H1 (cell line): ENCODE data around the gene PAXX. TPM values are rescaled to one million over a fixed set of nuclear protein-coding genes. Genes with fewer than 3 reads are reported as not detected.
A peak's percentile ranks its signal among the peaks of the same experiment; 100 is the strongest.

Source experiments
- CTCF ChIA-PET: fragments of 300-600 bp; sonication (Branson Sonifier 250); formaldehyde crosslinking; loops from one replicate; lab custom pipeline; 2021; ENCODE audit not compliant: partially characterized antibody; lab: Charles Lee
- POLR2A ChIA-PET: fragments of 300-600 bp; sonication (Branson Sonifier 250); formaldehyde crosslinking; loops from one replicate; lab custom pipeline; 2021; ENCODE audit warnings: inconsistent platforms; ENCODE audit not compliant: partially characterized antibody; lab: Charles Lee
- DNase-seq, 2 experiments: peaks; one replicate each; pipeline versions ENCODE4 v3.0.0 to v3.0.0-alpha.2; 2010 to 2022; ENCODE audit warnings: low spot score in 2 of 2, low read depth in 1 of 2, mixed read lengths in 1 of 2
- FAIRE-seq: peaks from 2 replicates; lab custom pipeline; 2011; peaks lifted over from hg19 to GRCh38; lab: Jason Lieb, UNC
- H2AFZ ChIP-seq: 2 replicates; pipeline ENCODE4 v1.8.1; 2012; ENCODE audit warnings: low read length, inconsistent platforms
- H2AK5ac ChIP-seq: 2 replicates; pipeline ENCODE4 v1.6.1; 2013; ENCODE audit warnings: low read depth, low read length
- H2BK120ac ChIP-seq: replicated peaks from 2 replicates; pipeline ENCODE3; 2013; ENCODE audit warnings: low read depth, low read length, inconsistent platforms
- H2BK12ac ChIP-seq: 2 replicates; pipeline ENCODE4 v1.6.1; 2013; ENCODE audit warnings: low read depth, low read length
- H2BK15ac ChIP-seq: 2 replicates; pipeline ENCODE4 v1.6.1; 2013; ENCODE audit warnings: low read length
- H2BK20ac ChIP-seq: 2 replicates; pipeline ENCODE4 v1.6.1; 2013; ENCODE audit warnings: low read length
- H2BK5ac ChIP-seq: 2 replicates; pipeline ENCODE4 v1.6.1; 2013; ENCODE audit warnings: low read depth, low read length
- H3K14ac ChIP-seq: 2 replicates; pipeline ENCODE4 v1.6.1; 2013; ENCODE audit warnings: inconsistent platforms; ENCODE audit not compliant: insufficient read length
- H3K18ac ChIP-seq: 2 replicates; pipeline ENCODE4 v1.6.1; 2013; ENCODE audit warnings: low read length; ENCODE audit errors: extremely low read depth
- H3K23ac ChIP-seq: 2 replicates; pipeline ENCODE4 v1.6.1; 2013; ENCODE audit warnings: inconsistent platforms; ENCODE audit not compliant: insufficient read length
- H3K23me2 ChIP-seq: 2 replicates; pipeline ENCODE4 v1.6.1; 2013; ENCODE audit warnings: low read depth, low read length
- H3K27ac ChIP-seq: 2 replicates; pipeline ENCODE4 v1.6.1; 2011; ENCODE audit warnings: low read depth, low read length, inconsistent platforms
- H3K27me3 ChIP-seq, 4 experiments: replicated peaks in 1 of 4; 1 replicate in 1 of 4; 2 replicates in 3 of 4; pipeline versions ENCODE4 v1.6.1 to v1.8.1; 2011 to 2013; ENCODE audit warnings: low read length in 3 of 4, mild to moderate bottlenecking in 3 of 4, inconsistent platforms in 2 of 4, mixed read lengths in 2 of 4, moderate library complexity in 1 of 4; ENCODE audit not compliant: control insufficient read depth in 3 of 4, insufficient read depth in 3 of 4; ENCODE audit errors: extremely low read depth in 1 of 4
- H3K36me3 ChIP-seq, 4 experiments: 2 replicates each; pipeline versions ENCODE4 v1.6.1 to v1.8.1; 2011 to 2013; ENCODE audit warnings: mild to moderate bottlenecking in 4 of 4, low read length in 3 of 4, moderate library complexity in 2 of 4, control low read depth in 1 of 4, inconsistent platforms in 1 of 4; ENCODE audit not compliant: insufficient read depth in 4 of 4, control insufficient read depth in 2 of 4
- H3K4ac ChIP-seq: replicated peaks from 2 replicates; pipeline ENCODE3; 2013; ENCODE audit warnings: low read length, low read depth, mixed read lengths, inconsistent platforms; ENCODE audit not compliant: insufficient read length
- H3K4me1 ChIP-seq, 4 experiments: replicated peaks in 1 of 4; 1 replicate in 1 of 4; 2 replicates in 3 of 4; pipeline versions ENCODE4 v1.6.1 to v1.8.1; 2011 to 2013; ENCODE audit warnings: low read length in 3 of 4, inconsistent platforms in 2 of 4, mixed read lengths in 1 of 4; ENCODE audit not compliant: insufficient read depth in 4 of 4, control insufficient read depth in 3 of 4
- H3K4me2 ChIP-seq, 2 experiments: 2 replicates each; pipeline versions ENCODE4 v1.6.1 to v1.8.1; 2011 to 2013; ENCODE audit warnings: low read depth in 2 of 2, low read length in 2 of 2, control low read depth in 1 of 2, inconsistent platforms in 1 of 2, mild to moderate bottlenecking in 1 of 2; ENCODE audit not compliant: insufficient read depth in 1 of 2
- H3K4me3 ChIP-seq, 4 experiments: fragments of 200-600, 300-600 bp in 1 of 4; sonication (generic), shearing (Covaris generic), sonication (Bioruptor Twin) in 1 of 4; 2 replicates each; pipeline versions ENCODE4 v1.5.1 to v1.8.1; 2011 to 2016; ENCODE audit warnings: low read length in 4 of 4, low read depth in 3 of 4, control low read depth in 2 of 4, inconsistent platforms in 2 of 4, mild to moderate bottlenecking in 2 of 4, mixed read lengths in 1 of 4, moderate library complexity in 1 of 4; ENCODE audit not compliant: insufficient read depth in 2 of 4; ENCODE audit errors: extremely low read depth in 1 of 4
- H3K56ac ChIP-seq: replicated peaks from 2 replicates; pipeline ENCODE3; 2013; ENCODE audit warnings: low read depth, mild to moderate bottlenecking, mixed read lengths, low read length, inconsistent platforms; ENCODE audit not compliant: insufficient read length
- H3K79me1 ChIP-seq: 2 replicates; pipeline ENCODE4 v1.6.1; 2013; ENCODE audit warnings: low read depth, low read length, control low read depth
- H3K79me2 ChIP-seq, 2 experiments: 2 replicates each; pipeline versions ENCODE4 v1.6.1 to v1.8.1; 2012 to 2013; ENCODE audit warnings: low read length in 2 of 2, mild to moderate bottlenecking in 2 of 2, inconsistent platforms in 1 of 2; ENCODE audit not compliant: insufficient read depth in 2 of 2, control insufficient read depth in 1 of 2
- H3K9ac ChIP-seq, 4 experiments: replicated peaks in 1 of 4; 1 replicate in 1 of 4; 2 replicates in 3 of 4; pipeline versions ENCODE4 v1.6.1 to v1.8.1; 2011 to 2013; ENCODE audit warnings: low read depth in 3 of 4, low read length in 3 of 4, control low read depth in 2 of 4, mild to moderate bottlenecking in 2 of 4, moderate library complexity in 2 of 4, inconsistent platforms in 1 of 4; ENCODE audit errors: extremely low read depth in 1 of 4
- H3K9me3 ChIP-seq, 2 experiments: 2 replicates each; pipeline versions ENCODE4 v1.6.1 to v1.8.1; 2012 to 2013; ENCODE audit warnings: mild to moderate bottlenecking in 2 of 2, moderate library complexity in 2 of 2, control low read depth in 1 of 2, inconsistent platforms in 1 of 2, low read depth in 1 of 2, low read length in 1 of 2, mixed read lengths in 1 of 2; ENCODE audit not compliant: insufficient read depth in 2 of 2
- H4K20me1 ChIP-seq, 2 experiments: replicated peaks in 1 of 2; 2 replicates each; pipeline versions ENCODE3 to v1.8.1; 2011 to 2013; ENCODE audit warnings: inconsistent platforms in 2 of 2, low read length in 2 of 2, mild to moderate bottlenecking in 1 of 2; ENCODE audit not compliant: insufficient read depth in 2 of 2, control insufficient read depth in 1 of 2
- H4K5ac ChIP-seq: 2 replicates; pipeline ENCODE4 v1.6.1; 2013; ENCODE audit warnings: low read length, low read depth, mixed read lengths, inconsistent platforms; ENCODE audit not compliant: insufficient read length
- H4K8ac ChIP-seq: 2 replicates; pipeline ENCODE4 v1.8.0; 2013; ENCODE audit warnings: mild to moderate bottlenecking, moderate library complexity, low read length, inconsistent platforms; ENCODE audit not compliant: insufficient read depth; ENCODE audit errors: extremely low read depth
- H4K91ac ChIP-seq: replicated peaks from 2 replicates; pipeline ENCODE3; 2013; ENCODE audit warnings: low read length, mixed read lengths, inconsistent platforms; ENCODE audit not compliant: insufficient read length
- ASH2L ChIP-seq: fragments of 200-600, 300-600 bp; sonication (generic); IDR thresholded peaks from one replicate; pipeline ENCODE4 v1.7.1; 2017; ENCODE audit warnings: low read length
- CREB1 ChIP-seq: IDR thresholded peaks from 2 replicates; pipeline ENCODE4 v1.6.1; 2012; ENCODE audit warnings: inconsistent platforms
- GABPA ChIP-seq: IDR thresholded peaks from 2 replicates; pipeline ENCODE4 v1.6.1; 2011; ENCODE audit warnings: mild to moderate bottlenecking, low read length, moderate library complexity, borderline replicate concordance; ENCODE audit not compliant: insufficient read depth
- JUND ChIP-seq: IDR thresholded peaks from 2 replicates; pipeline ENCODE4 v1.6.1; 2011; ENCODE audit warnings: mild to moderate bottlenecking, improper control_type of control experiment, low read length
- KDM1A ChIP-seq: fragments of 200-600, 300-600 bp; sonication (generic); IDR thresholded peaks from 2 replicates; pipeline ENCODE4 v1.7.1; 2016; ENCODE audit warnings: mild to moderate bottlenecking, low read length, borderline replicate concordance
- NRF1 ChIP-seq: IDR thresholded peaks from 2 replicates; pipeline ENCODE4 v1.6.1; 2011; ENCODE audit warnings: mild to moderate bottlenecking, low read depth, low read length, improper control_type of control experiment
- PHF8 ChIP-seq: fragments of 200-600 bp; sonication (generic); conservative IDR thresholded peaks from 2 replicates; pipeline ENCODE4 v1.7.1; 2012; ENCODE audit warnings: low read depth, mild to moderate bottlenecking, inconsistent platforms, low read length, moderate library complexity
- POLR2AphosphoS5 ChIP-seq: IDR thresholded peaks from 2 replicates; pipeline ENCODE4 v1.6.1; 2011; ENCODE audit warnings: low read depth, low read length
- SIX5 ChIP-seq: IDR thresholded peaks from 2 replicates; pipeline ENCODE4 v1.6.1; 2011; ENCODE audit warnings: mild to moderate bottlenecking, low read depth, low read length
- SP2 ChIP-seq: IDR thresholded peaks from 2 replicates; pipeline ENCODE4 v1.6.1; 2012; ENCODE audit warnings: mild to moderate bottlenecking, low read length, inconsistent platforms
- SP4 ChIP-seq: IDR thresholded peaks from 2 replicates; pipeline ENCODE4 v1.6.1; 2012; ENCODE audit warnings: low read length, inconsistent platforms
- SUZ12 ChIP-seq: fragments of 200-600 bp; sonication (generic); IDR thresholded peaks from 2 replicates; pipeline ENCODE4 v1.6.1; 2012; ENCODE audit warnings: mild to moderate bottlenecking, inconsistent platforms, low read length, moderate library complexity, mixed read lengths
- TAF1 ChIP-seq: IDR thresholded peaks from 2 replicates; pipeline ENCODE4 v1.6.1; 2011; ENCODE audit warnings: mild to moderate bottlenecking, low read depth, low read length
- TBP ChIP-seq: IDR thresholded peaks from 2 replicates; pipeline ENCODE4 v1.6.1; 2011; ENCODE audit warnings: low read depth, low read length, improper control_type of control experiment
- WGBS, 2 experiments: shearing (Covaris generic) in 1 of 2; methylation state at CpG; one replicate each; pipeline versions ENCODE4 v1.1.6 to v1.1.7; 2013 to 2015; ENCODE audit warnings: low lambda C conversion rate in 2 of 2, mixed read lengths in 2 of 2, inconsistent platforms in 1 of 2, low coverage in 1 of 2, missing lambda C conversion rate in 1 of 2; ENCODE audit not compliant: insufficient replicate concordance in 2 of 2, insufficient coverage in 1 of 2, insufficient read length in 1 of 2; ENCODE audit errors: extremely low coverage in 1 of 2, missing lambda C conversion rate in 1 of 2; 5-methylcytosine and 5-hydroxymethylcytosine counted together
- polyA plus RNA-seq, 7 experiments: library from polyadenylated mRNA; depleted of rRNA in 3 of 7; stranded (reverse) in 5 of 7; unstranded in 2 of 7; fragments of >200 nt in 5 of 7; fragments of 200-250 nt in 2 of 7; gene quantifications; 1 replicate in 5 of 7; 2 replicates in 1 of 7; 4 replicates in 1 of 7; pipeline versions ENCODE4 v1.2.1 to v1.2.3, GENCODE V29; 2011 to 2013; ENCODE audit warnings: missing spikeins in 2 of 7, mixed read lengths in 2 of 7
- total RNA-seq: library from RNA; stranded (reverse); fragmentation: NEBNext Ultra II Directional; extraction: Animal tissue kit (Norgen Biotek cat#: 25700); gene quantifications from 2 replicates; pipeline ENCODE4 v1.2.1, GENCODE V29; 2021
- TF ChIP-seq, protein P1 (sequence below): IDR thresholded peaks from 2 replicates; pipeline ENCODE4 v1.6.1; 2011; ENCODE audit warnings: low read length, improper control_type of control experiment

PAXX gene
- total and polyA plus RNA-seq, 2 of the 8 experiments (the other 6 are each of a cell fraction or from before 2014, with no cell fraction given), result 43.4 to 45.9 TPM

DNA sequence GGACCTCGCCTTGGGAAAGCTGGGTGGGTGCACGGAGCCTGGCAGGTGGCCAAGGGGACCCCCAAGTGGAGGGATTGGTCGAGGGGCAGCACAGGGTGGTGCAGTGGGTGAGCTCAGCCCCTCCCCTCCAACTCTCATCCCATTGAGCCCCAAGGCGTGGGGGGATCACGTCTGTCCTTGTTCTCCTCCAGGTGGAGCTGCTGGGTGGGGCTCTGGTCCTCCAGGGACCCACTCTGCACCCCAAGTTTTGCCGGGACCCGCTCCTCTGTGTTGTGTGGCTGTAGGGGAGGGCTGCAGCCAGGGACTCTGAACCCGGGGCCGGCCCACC is 43.2 kb downstream of the PAXX start:
- Histone ChIP-seq H2BK5ac (no peak overlapping the region), H4K20me1 (peaks cover 2 to 5% of the 10 kb centered on the region in 2 experiments), H3K36me3 (peaks cover 0 to 3% (median 0%) of the 10 kb centered on the region in 4 experiments; a peak in 1 of 8 replicates), H3K27me3 (no peaks in the 10 kb centered on the region; a peak in 3 of 7 replicates), H3K4ac (no peak overlapping the region), H3K4me1 (peaks cover 0 to 2% (median 0%) of the 10 kb centered on the region in 4 experiments; a peak in 3 of 7 replicates), H3K23me2 (no peaks in the 10 kb centered on the region), H3K4me3 (no peak overlapping the region; a peak in 1 of 8 replicates), H2BK12ac (no peak overlapping the region), H3K79me1 (no peaks in the 10 kb centered on the region), H3K56ac (no peak overlapping the region), H3K4me2 (peak overlapping the region in 1 of 2 experiments; percentile 48; a peak in 1 of 4 replicates), H4K91ac (no peak overlapping the region), H4K8ac (peak overlapping the region; percentile 79; the same call in 1 of the 2 replicates), H2AK5ac (no peak overlapping the region), H3K9me3 (no peaks in the 10 kb centered on the region), H3K27ac (no peak overlapping the region), H4K5ac (no peak overlapping the region), H2BK20ac (no peak overlapping the region), H2BK15ac (no peak overlapping the region), H2BK120ac (no peak overlapping the region), H3K9ac (no peak overlapping the region), H3K79me2 (no peaks in the 10 kb centered on the region), H2AFZ (no peak overlapping the region), H3K23ac (no peak overlapping the region), H3K14ac (no peak overlapping the region), H3K18ac (no peak overlapping the region)
- FAIRE-seq (no peak), DNase-seq (no peak)
- CTCF ChIA-PET, result interaction anchor here (0.6 to 4.2 kb wide), 65 partner anchors 9 to 333 kb away, joined by 3 to 65 read pairs (median 5); partner anchors contain the start of genes AJM1, ANAPC2, CLIC3 and LCN12
- 39% methylated on average over 9 of the region's 9 CpGs; no CpG with 5 or more reads in 1 of the 2 experiments for WGBS, 2 experiments
- POLR2A ChIA-PET, result interaction anchor here (0.6 to 1.8 kb wide), 3 partner anchors 20 to 249 kb away, joined by 3 to 5 read pairs (median 4); no protein-coding TSS in a partner anchor
- TF ChIP-seq TBP (no peak), SP2 (no peak), KDM1A (no peak), CREB1 (no peak), NRF1 (no peak), SP4 (no peak), JUND (no peak), SIX5 (no peak), SUZ12 (no peak), POLR2AphosphoS5 (no peak), PHF8 (no peak), TAF1 (no peak), ASH2L (no peak), GABPA (no peak)
- TF ChIP-seq, protein P1, sequence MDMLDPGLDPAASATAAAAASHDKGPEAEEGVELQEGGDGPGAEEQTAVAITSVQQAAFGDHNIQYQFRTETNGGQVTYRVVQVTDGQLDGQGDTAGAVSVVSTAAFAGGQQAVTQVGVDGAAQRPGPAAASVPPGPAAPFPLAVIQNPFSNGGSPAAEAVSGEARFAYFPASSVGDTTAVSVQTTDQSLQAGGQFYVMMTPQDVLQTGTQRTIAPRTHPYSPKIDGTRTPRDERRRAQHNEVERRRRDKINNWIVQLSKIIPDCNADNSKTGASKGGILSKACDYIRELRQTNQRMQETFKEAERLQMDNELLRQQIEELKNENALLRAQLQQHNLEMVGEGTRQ, result no peak
